ENCODE results near the gene CPT1C.

Gene CPT1C

GRCh38 chr19:49645995-49646394 lies 44.9 kb upstream of the CPT1C start:
- Histone ChIP-seq H3K4me3 (ENCODE audit: low read depth, low read length) (no peak overlapping the region), H3K27ac (no peak overlapping the region), H3K36me3 (replicated peaks) (peaks cover 37% of the 10 kb centered on the region), H3K27me3 (replicated peaks) (no peaks in the 10 kb centered on the region)
- no peak for TF ChIP-seq CTCF (IDR thresholded peaks at IDR 0.05; ENCODE audit: low read depth, low read length, missing control alignments)
- DNase-seq, result no peak
- in situ Hi-C loops (cut with HindIII; ENCODE audit: low pct_ligation_motif_present, low sequenced_read_pairs), result no loop called here

- Histone ChIP-seq H3K27ac (no peak overlapping the region), H3K36me3 (replicated peaks) (peaks cover 43% of the 10 kb centered on the region), H3K27me3 (replicated peaks) (no peaks in the 10 kb centered on the region), H3K4me3 (ENCODE audit: low read depth, low read length) (no peak overlapping the region)
- no peak for DNase-seq
- in situ Hi-C loops (cut with HindIII; ENCODE audit: low pct_ligation_motif_present, low sequenced_read_pairs), result no loop called here
- TF ChIP-seq CTCF (IDR thresholded peaks at IDR 0.05; ENCODE audit: low read depth, low read length, missing control alignments), result no peak
Observed at GRCh38 chr19:49646586-49646985, 44.3 kb upstream of the CPT1C start.

DNA sequence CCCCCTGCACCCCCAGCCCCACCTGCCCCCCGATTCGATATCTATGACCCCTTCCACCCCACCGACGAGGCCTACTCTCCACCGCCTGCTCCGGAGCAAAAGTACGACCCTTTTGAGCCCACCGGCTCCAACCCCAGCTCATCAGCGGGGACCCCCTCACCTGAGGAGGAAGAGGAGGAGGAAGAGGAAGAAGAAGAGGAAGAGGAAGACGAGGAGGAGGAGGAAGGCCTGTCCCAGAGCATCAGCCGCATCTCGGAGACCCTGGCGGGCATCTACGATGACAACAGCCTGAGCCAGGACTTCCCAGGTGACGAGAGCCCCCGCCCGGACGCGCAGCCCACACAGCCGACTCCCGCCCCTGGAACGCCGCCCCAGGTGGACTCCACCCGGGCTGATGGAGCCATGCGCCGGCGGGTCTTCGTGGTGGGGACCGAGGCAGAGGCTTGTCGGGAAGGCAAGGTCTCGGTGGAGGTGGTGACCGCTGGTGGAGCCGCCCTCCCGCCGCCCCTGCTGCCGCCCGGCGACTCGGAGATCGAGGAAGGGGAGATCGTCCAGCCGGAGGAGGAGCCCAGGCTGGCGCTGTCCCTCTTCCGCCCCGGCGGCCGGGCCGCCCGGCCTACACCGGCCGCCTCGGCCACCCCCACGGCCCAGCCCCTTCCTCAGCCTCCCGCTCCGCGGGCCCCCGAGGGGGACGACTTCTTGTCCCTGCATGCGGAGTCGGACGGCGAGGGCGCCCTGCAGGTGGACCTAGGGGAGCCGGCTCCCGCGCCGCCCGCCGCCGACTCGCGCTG lies 39.7 kb upstream of the CPT1C start:
- TF ChIP-seq CTCF (IDR thresholded peaks at IDR 0.05; ENCODE audit: low read depth, low read length, missing control alignments), result no peak
- Histone ChIP-seq H3K27me3 (replicated peaks) (no peaks in the 10 kb centered on the region), H3K27ac (no peak overlapping the region), H3K36me3 (replicated peaks) (peaks cover 78% of the 10 kb centered on the region), H3K4me3 (ENCODE audit: low read depth, low read length) (no peak overlapping the region)
- in situ Hi-C loops (cut with HindIII; ENCODE audit: low pct_ligation_motif_present, low sequenced_read_pairs), result no loop called here
- DNase-seq, result no peak

DNA sequence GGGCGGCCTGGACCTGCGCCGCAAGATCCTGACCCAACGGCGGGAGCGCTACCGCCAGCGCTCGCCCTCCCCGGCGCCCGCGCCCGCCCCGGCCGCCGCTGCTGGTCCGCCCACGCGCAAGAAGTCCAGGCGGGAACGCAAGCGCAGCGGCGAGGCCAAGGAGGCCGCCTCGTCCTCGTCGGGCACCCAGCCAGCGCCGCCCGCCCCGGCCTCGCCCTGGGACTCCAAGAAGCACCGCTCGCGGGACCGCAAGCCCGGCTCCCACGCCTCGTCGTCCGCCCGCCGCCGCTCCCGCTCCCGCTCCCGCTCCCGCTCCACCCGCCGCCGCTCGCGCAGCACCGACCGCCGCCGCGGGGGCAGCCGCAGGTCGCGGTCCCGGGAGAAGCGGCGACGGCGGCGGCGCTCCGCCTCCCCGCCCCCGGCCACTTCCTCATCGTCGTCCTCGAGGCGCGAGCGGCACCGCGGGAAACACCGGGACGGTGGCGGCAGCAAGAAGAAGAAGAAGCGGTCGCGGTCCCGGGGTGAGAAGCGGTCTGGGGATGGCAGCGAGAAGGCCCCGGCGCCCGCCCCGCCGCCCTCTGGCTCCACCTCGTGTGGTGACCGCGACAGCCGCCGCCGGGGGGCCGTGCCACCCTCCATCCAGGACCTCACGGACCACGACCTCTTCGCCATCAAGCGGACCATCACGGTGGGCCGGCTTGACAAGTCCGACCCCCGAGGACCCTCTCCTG lies 38.9 kb upstream of the CPT1C start:
- no peak overlapping the region for H3K4me3 ChIP-seq (ENCODE audit: low read depth, low read length)
- TF ChIP-seq CTCF (IDR thresholded peaks at IDR 0.05; ENCODE audit: low read depth, low read length, missing control alignments), result no peak
- peaks cover 78% of the 10 kb centered on the region for H3K36me3 ChIP-seq (replicated peaks)
- in situ Hi-C loops (cut with HindIII; ENCODE audit: low pct_ligation_motif_present, low sequenced_read_pairs), result no loop called here
- no peak for DNase-seq
- no peaks in the 10 kb centered on the region for H3K27me3 ChIP-seq (replicated peaks)
- no peak overlapping the region for H3K27ac ChIP-seq

GRCh38 chr19:49652551-49653465 lies 38.1 kb upstream of the CPT1C start:
- Histone ChIP-seq H3K36me3 (replicated peaks) (peaks cover 76% of the 10 kb centered on the region), H3K4me3 (ENCODE audit: low read depth, low read length) (no peak overlapping the region), H3K27me3 (replicated peaks) (no peaks in the 10 kb centered on the region), H3K27ac (no peak overlapping the region)
- in situ Hi-C loops (cut with HindIII; ENCODE audit: low pct_ligation_motif_present, low sequenced_read_pairs), result no loop called here
- DNase-seq, result no peak
- TF ChIP-seq CTCF (IDR thresholded peaks at IDR 0.05; ENCODE audit: low read depth, low read length, missing control alignments), result no peak
